SJSA1 (cell line): ENCODE measurements around the gene PLK2. TPM values are rescaled to one million over a fixed set of nuclear protein-coding genes. Genes with fewer than 3 reads are reported as not detected.

Source experiments
- DNase-seq, 2 experiments: peaks; one replicate each; pipeline ENCODE4 v3.0.0-alpha.2; 2015 to 2020; ENCODE audit warnings: low spot score in 2 of 2, low read depth in 1 of 2
- H3K27ac ChIP-seq: fragments of 250-450 bp; sonication (Bioruptor Pico); 2 replicates; pipeline ENCODE4 v1.5.1; 2020; ENCODE audit warnings: mild to moderate bottlenecking, moderate library complexity
- H3K27me3 ChIP-seq: fragments of 250-450 bp; sonication (Bioruptor Pico); replicated peaks from 2 replicates; pipeline ENCODE4 v1.5.1; 2020; ENCODE audit warnings: mild to moderate bottlenecking, moderate library complexity
- H3K36me3 ChIP-seq: fragments of 250-450 bp; sonication (Bioruptor Pico); 2 replicates; pipeline ENCODE4 v1.5.1; 2020; ENCODE audit warnings: mild to moderate bottlenecking
- H3K4me1 ChIP-seq: fragments of 250-450 bp; sonication (Bioruptor Pico); replicated peaks from 2 replicates; pipeline ENCODE4 v1.6.1; 2021; ENCODE audit warnings: mild to moderate bottlenecking
- H3K4me3 ChIP-seq: fragments of 250-450 bp; sonication (Bioruptor Pico); 2 replicates; pipeline ENCODE4 v1.5.1; 2020; ENCODE audit warnings: mild to moderate bottlenecking
- H3K9me3 ChIP-seq: fragments of 250-450 bp; sonication (Bioruptor Pico); replicated peaks from 2 replicates; pipeline ENCODE4 v1.5.1; 2020; ENCODE audit warnings: mild to moderate bottlenecking
- total RNA-seq: library from RNA; depleted of rRNA; stranded (reverse); fragments of >200 nt; shearing (Covaris generic); gene quantifications from 2 replicates; pipeline ENCODE4 v1.2.3, GENCODE V29; 2014; rRNA removed

Gene PLK2
- total RNA-seq, result 279 and 299 TPM in 2 replicates

GRCh38 chr5:58460002-58460731 is at the start of gene PLK2:
Gene PLK2, minus strand, starts transcription at chr5:58460086. Its CDS starts 127 bp downstream, at chr5:58459959.
- H3K27me3 ChIP-seq, result no peaks in the 10 kb centered on the region
- no peaks in the 10 kb centered on the region for H3K9me3 ChIP-seq
- H3K36me3 ChIP-seq, result peaks cover 47% of the 10 kb centered on the region
- H3K27ac ChIP-seq, result peak within 1 kb of the TSS; percentile 94
- peak within 1 kb of the TSS; percentile 93 for H3K4me3 ChIP-seq
- peaks cover 44% of the 10 kb centered on the region for H3K4me1 ChIP-seq
- peak; percentile 94 to 99 for DNase-seq

- Histone ChIP-seq H3K9me3 (no peaks in the 10 kb centered on the region), H3K4me1 (no peaks in the 10 kb centered on the region), H3K27me3 (no peaks in the 10 kb centered on the region), H3K36me3 (no peaks in the 10 kb centered on the region), H3K27ac (no peak overlapping the region), H3K4me3 (no peak overlapping the region)
- DNase-seq, result no peak
Measured at GRCh38 chr5:58507715-58508114, 47.8 kb upstream of the PLK2 start.

- Histone ChIP-seq H3K9me3 (no peaks in the 10 kb centered on the region), H3K27ac (no peak overlapping the region), H3K27me3 (0 out of 2 replicates have a peak, but pooled peaks cover 5% of the 10 kb centered on the region), H3K4me3 (no peak overlapping the region), H3K4me1 (no peaks in the 10 kb centered on the region), H3K36me3 (no peaks in the 10 kb centered on the region)
- no peak for DNase-seq
Measured at GRCh38 chr5:58505971-58506640, 46.2 kb upstream of the PLK2 start.

DNA sequence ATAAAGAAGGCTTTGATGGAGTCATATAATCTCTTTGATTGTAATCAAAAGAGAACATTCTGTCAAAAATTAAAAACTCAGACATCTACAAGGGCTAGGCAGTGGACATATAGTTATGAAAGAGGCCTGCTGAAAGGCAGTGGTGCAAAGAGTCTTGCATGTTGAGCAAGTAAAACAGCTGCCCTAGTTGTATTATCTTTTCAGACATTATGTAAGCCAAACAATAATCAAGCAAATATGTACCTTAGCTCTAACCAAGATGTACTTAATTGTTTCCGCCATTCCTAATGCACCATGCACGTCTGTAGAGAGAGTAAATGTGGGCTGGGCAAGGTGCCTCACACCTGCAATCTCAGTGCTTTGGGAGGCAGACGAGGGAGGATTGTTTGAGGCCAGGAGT is 45.6 kb upstream of the PLK2 start:
- no peaks in the 10 kb centered on the region for H3K4me1 ChIP-seq
- no peaks in the 10 kb centered on the region for H3K36me3 ChIP-seq
- H3K27me3 ChIP-seq, result 0 out of 2 replicates have a peak, but pooled peaks cover 5% of the 10 kb centered on the region
- H3K9me3 ChIP-seq, result no peaks in the 10 kb centered on the region
- no peak overlapping the region for H3K4me3 ChIP-seq
- DNase-seq, result no peak
- H3K27ac ChIP-seq, result no peak overlapping the region

DNA sequence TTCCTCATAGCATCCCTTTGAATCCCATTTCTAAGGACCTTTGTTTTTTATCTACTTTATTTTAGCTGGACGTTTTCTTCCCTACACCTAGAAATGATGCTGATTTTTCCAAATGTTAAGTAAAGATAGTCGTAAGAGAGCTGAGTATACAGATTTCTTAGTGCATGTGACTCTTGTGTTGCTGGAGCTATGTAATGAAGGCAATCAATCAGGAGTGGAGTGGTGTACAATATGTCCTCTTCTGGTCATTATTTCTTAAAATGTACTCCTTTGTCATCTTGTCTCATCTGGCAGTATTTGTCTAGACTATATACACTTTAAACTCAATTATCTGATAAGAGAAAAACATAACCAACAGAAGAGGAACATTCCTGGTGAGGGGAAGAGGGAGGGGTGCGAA is 44.9 kb upstream of the PLK2 start:
- 0 out of 2 replicates have a peak, but pooled peaks cover 5% of the 10 kb centered on the region for H3K27me3 ChIP-seq
- no peaks in the 10 kb centered on the region for H3K4me1 ChIP-seq
- DNase-seq, result no peak
- no peak overlapping the region for H3K27ac ChIP-seq
- H3K9me3 ChIP-seq, result no peaks in the 10 kb centered on the region
- no peak overlapping the region for H3K4me3 ChIP-seq
- no peaks in the 10 kb centered on the region for H3K36me3 ChIP-seq

GRCh38 chr5:58503390-58504046 is 43.6 kb upstream of the PLK2 start:
- H3K4me1 ChIP-seq, result no peaks in the 10 kb centered on the region
- no peaks in the 10 kb centered on the region for H3K36me3 ChIP-seq
- no peak overlapping the region for H3K27ac ChIP-seq
- no peak for DNase-seq
- no peaks in the 10 kb centered on the region for H3K9me3 ChIP-seq
- H3K27me3 ChIP-seq, result 0 out of 2 replicates have a peak, but pooled peaks cover 5% of the 10 kb centered on the region
- H3K4me3 ChIP-seq, result no peak overlapping the region

GRCh38 chr5:58501778-58502417 is 42.0 kb upstream of the PLK2 start:
- no peak for DNase-seq
- no peaks in the 10 kb centered on the region for H3K4me1 ChIP-seq
- H3K27me3 ChIP-seq, result 0 out of 2 replicates have a peak, but pooled peaks cover 5% of the 10 kb centered on the region

DNA sequence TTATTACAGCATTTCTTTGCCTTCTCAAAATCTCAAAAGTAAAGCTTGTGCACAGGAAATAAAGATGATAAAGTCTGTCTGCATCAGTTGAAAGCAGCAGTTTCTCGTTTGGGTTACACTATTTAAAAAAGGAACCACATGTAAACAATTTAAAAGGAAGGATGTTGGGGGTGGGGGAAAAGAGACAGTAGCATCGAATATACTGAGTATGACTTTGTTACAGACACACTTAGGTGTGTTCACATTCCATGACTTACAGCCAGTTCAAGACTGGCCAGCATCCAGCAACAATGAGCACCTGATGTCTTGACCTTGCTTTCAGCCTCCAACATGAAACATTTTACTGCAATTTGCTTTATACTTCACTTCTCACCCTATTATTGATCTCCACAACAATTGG is 40.1 kb upstream of the PLK2 start:
- no peaks in the 10 kb centered on the region for H3K4me1 ChIP-seq
- no peak overlapping the region for H3K4me3 ChIP-seq
- 0 out of 2 replicates have a peak, but pooled peaks cover 5% of the 10 kb centered on the region for H3K27me3 ChIP-seq
- H3K9me3 ChIP-seq, result no peaks in the 10 kb centered on the region
- no peaks in the 10 kb centered on the region for H3K36me3 ChIP-seq
- H3K27ac ChIP-seq, result no peak overlapping the region
- DNase-seq, result no peak

More at GRCh38 chr5:58501778-58502417, 42.0 kb upstream of the PLK2 start:
- no peaks in the 10 kb centered on the region for H3K9me3 ChIP-seq
- no peak overlapping the region for H3K27ac ChIP-seq
- H3K36me3 ChIP-seq, result no peaks in the 10 kb centered on the region
- no peak overlapping the region for H3K4me3 ChIP-seq

DNA sequence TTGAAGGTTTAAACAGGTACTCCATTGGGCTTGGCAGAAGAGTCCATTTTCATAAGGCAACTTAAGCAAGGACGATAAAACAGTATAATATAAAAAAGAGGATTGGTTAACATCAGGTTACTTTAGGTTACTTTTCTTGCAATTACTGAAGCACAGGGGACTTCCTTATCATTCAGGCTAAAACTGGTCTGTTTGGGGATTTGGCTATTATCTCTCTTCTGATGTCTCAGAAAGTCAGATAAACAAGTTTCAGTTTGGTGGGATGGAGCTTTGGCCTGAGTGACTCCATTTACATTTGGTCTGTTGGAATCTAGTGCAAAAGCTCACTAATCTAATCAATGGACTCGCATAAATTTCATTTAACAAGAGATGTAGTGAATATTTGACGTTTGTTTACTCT is 39.3 kb upstream of the PLK2 start:
- DNase-seq, result no peak
- H3K27me3 ChIP-seq, result peaks cover 5% of the 10 kb centered on the region; the same call in 1 of the 2 replicates
- H3K36me3 ChIP-seq, result no peaks in the 10 kb centered on the region
- H3K9me3 ChIP-seq, result no peaks in the 10 kb centered on the region
- H3K4me1 ChIP-seq, result no peaks in the 10 kb centered on the region
- H3K4me3 ChIP-seq, result no peak overlapping the region
- no peak overlapping the region for H3K27ac ChIP-seq

GRCh38 chr5:58498340-58498942 is 38.6 kb upstream of the PLK2 start:
- no peaks in the 10 kb centered on the region for H3K36me3 ChIP-seq
- H3K4me3 ChIP-seq, result no peak overlapping the region
- DNase-seq, result no peak
- peaks cover 5% of the 10 kb centered on the region; the same call in 1 of the 2 replicates for H3K27me3 ChIP-seq
- no peak overlapping the region for H3K27ac ChIP-seq
- H3K4me1 ChIP-seq, result no peaks in the 10 kb centered on the region
- no peaks in the 10 kb centered on the region for H3K9me3 ChIP-seq

DNA sequence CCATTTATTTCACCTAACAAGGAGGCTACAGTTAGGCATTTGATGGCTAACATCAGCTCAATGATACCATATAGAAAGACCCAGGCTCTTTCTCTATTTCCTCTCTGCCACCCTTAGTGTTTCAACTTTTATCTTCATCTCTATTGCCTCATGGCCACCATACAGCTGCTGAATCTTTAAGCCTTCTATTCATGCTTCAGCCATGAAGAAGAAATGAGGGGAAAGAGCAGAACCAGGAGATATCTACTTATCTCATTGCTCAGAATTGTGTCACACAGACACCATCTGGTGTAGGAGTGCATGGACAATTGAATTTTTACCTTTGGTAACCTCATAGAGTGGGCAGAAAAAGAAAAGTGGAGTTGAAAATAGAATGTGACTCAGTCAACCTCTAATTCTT is 38.0 kb upstream of the PLK2 start:
- no peaks in the 10 kb centered on the region for H3K36me3 ChIP-seq
- no peak overlapping the region for H3K4me3 ChIP-seq
- peaks cover 5% of the 10 kb centered on the region; the same call in 1 of the 2 replicates for H3K27me3 ChIP-seq
- no peak overlapping the region for H3K27ac ChIP-seq
- no peaks in the 10 kb centered on the region for H3K9me3 ChIP-seq
- DNase-seq, result no peak
- no peaks in the 10 kb centered on the region for H3K4me1 ChIP-seq

DNA sequence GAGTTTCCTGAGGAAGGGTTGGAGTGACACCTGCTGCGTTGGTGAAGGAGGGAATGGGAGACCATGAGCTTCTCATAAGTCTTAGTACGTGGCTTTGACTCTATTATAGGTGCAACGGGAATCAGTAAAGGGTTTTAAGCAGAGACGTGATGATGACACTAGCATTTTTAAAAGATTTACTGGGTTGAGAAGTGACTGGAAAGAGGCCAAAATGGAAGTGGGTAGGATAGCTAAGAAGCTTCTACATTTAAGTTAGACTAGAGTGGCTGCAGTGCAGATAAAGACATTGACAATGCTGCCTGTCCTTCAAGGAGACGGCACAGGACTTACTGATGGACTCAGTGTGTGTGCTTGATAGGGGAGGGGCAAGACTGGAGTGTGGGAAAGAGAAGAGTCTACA is 37.5 kb upstream of the PLK2 start:
- no peak overlapping the region for H3K4me3 ChIP-seq
- H3K27ac ChIP-seq, result no peak overlapping the region
- H3K4me1 ChIP-seq, result no peaks in the 10 kb centered on the region
- no peaks in the 10 kb centered on the region for H3K9me3 ChIP-seq
- no peak for DNase-seq
- H3K27me3 ChIP-seq, result peaks cover 3% of the 10 kb centered on the region; the same call in 1 of the 2 replicates
- no peaks in the 10 kb centered on the region for H3K36me3 ChIP-seq

- H3K36me3 ChIP-seq, result no peaks in the 10 kb centered on the region
- peaks cover 4% of the 10 kb centered on the region; the same call in 1 of the 2 replicates for H3K27me3 ChIP-seq
- no peak overlapping the region for H3K27ac ChIP-seq
- no peak overlapping the region for H3K4me3 ChIP-seq
- no peaks in the 10 kb centered on the region for H3K9me3 ChIP-seq
- H3K4me1 ChIP-seq, result no peaks in the 10 kb centered on the region
- no peak for DNase-seq
Measured at GRCh38 chr5:58496488-58496887, 36.6 kb upstream of the PLK2 start.
